Middle frontal gyrus (tissue), 1 donor: Measurements from ENCODE around the gene EXOC2.

ENCODE experiments used
- DNase-seq: peaks from one replicate; pipeline ENCODE4 v3.0.0-alpha.2; 2015; ENCODE audit warnings: low spot score; ENCODE audit errors: extremely low spot score

Gene EXOC2, protein sequence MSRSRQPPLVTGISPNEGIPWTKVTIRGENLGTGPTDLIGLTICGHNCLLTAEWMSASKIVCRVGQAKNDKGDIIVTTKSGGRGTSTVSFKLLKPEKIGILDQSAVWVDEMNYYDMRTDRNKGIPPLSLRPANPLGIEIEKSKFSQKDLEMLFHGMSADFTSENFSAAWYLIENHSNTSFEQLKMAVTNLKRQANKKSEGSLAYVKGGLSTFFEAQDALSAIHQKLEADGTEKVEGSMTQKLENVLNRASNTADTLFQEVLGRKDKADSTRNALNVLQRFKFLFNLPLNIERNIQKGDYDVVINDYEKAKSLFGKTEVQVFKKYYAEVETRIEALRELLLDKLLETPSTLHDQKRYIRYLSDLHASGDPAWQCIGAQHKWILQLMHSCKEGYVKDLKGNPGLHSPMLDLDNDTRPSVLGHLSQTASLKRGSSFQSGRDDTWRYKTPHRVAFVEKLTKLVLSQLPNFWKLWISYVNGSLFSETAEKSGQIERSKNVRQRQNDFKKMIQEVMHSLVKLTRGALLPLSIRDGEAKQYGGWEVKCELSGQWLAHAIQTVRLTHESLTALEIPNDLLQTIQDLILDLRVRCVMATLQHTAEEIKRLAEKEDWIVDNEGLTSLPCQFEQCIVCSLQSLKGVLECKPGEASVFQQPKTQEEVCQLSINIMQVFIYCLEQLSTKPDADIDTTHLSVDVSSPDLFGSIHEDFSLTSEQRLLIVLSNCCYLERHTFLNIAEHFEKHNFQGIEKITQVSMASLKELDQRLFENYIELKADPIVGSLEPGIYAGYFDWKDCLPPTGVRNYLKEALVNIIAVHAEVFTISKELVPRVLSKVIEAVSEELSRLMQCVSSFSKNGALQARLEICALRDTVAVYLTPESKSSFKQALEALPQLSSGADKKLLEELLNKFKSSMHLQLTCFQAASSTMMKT

DNA sequence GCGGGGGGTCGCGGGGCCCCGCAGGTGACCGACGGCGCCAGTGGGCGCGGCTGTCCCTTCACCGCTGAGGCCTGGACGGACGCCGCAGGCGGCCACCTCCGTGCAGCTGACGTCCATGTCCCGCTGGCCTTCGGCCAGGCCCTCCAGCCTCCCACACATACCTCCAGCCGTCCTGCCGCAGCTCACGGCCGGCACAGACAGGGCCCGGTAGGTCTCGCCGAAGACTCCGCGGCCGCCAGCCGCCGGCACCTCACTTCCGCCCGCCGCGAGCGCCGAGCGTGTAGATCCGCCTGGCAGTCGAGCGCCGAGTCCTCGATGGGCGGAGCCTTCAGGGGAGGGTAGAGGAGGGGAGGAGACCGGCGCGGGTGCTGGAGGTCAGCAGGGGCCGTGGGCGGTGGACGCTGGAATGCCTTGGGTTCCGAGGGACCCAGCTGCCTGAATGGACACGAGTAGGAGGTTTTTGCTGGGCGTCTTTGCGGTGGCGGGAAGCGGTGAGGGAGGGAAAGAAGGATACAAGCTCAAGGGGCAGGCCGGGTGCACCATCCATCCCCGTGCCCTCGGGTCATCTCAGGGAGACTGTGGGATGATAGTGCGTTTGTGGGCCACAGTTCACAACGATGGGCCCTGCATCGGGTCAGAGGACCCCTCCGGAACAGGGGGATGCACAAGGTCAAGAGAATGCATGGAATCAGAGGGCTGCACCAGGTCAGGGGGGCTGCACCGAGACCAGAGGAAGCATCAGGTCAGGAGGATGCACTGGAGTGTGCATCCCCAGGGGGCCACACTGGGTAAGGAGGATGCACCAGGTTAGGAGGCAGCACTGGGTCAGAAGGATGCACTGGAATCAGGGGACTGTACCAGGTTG lies at the start of gene EXOC2:
TSS of gene EXOC2 (minus strand) at position 282 of the 865 bp plus-strand sequence. CDS start 55,321 bp downstream, outside the sequence.
- peak; percentile 81 for DNase-seq

DNA sequence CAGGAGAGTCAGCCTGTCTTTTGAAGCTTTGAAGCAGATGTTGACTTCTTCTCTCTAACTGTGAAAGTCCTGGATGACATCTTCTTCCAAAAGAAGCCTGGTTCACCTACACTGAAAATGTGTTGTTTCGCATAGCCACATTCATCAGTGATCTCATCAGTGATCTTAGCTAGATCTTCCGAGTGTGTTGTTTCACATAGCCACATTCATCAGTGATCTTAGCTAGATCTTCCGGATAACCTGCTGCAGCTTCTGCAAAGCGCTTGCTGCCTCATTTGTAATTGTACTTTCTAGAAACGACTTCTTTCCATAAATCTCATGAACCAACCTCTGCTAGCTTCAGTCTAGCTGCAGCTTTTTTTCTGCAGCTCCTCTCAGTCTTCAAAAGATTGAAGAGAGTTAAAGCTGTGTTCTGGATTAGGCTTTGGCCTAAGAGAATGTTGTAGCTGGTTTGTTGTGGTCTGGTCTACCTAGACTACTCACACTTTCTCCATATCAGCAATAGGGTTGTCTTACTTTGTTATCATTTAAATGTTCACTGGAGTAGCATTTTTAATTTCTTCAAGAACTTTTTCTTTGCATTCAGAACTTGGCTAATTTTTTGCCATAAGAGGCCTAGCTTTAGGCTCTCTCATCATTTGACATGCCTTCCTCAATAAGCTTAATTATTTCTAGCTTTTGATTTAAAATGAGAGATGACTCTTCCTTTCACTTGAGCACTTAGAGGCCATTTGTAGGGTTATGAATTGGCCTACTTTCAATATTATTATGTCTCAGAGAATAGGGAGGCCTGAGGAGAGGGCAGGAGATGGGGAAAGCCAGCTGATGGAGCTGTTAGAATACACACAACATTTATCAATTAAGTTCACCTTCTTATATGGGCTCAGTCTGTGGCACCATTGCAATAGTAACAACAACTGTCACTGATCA lies 48.7 kb upstream of the EXOC2 start:
- DNase-seq = no peak

DNA sequence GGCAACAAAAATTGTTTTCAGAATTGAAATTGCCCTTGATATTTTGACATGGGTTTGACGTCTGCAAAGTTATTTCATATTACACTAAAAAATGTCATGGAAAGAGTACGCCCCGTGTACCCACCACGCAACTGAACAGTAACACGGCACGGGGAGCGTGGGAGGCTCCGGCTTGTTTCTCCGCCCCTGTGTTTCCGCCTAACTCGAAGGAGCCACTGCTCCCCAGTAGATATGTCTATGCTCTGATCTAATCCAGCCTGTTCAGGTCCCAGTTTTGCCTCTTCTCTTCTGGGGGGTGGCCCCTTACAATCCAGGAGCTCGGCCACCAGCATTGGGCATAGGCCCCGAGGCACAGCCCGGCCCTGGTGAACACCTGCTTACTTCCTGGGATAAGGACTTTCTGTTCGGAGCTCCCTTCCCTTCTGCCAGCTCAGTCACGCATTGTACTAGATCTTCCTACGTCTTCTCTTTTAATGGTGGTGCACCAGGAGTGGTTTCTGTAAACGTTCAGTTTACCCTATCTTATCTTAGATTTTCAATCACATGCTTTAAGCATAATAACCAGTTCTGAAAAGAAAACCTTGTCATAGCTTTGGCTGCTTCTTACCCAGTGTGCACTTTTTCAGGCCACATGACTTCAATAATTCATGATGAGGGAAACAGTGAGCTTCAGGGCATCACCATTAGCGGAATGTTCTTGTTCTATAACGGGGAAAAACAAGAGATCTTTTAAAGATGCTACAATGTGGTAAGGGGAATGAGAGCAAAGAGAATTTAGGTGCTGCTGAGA lies 43.9 kb upstream of the EXOC2 start:
- DNase-seq = no peak

DNA sequence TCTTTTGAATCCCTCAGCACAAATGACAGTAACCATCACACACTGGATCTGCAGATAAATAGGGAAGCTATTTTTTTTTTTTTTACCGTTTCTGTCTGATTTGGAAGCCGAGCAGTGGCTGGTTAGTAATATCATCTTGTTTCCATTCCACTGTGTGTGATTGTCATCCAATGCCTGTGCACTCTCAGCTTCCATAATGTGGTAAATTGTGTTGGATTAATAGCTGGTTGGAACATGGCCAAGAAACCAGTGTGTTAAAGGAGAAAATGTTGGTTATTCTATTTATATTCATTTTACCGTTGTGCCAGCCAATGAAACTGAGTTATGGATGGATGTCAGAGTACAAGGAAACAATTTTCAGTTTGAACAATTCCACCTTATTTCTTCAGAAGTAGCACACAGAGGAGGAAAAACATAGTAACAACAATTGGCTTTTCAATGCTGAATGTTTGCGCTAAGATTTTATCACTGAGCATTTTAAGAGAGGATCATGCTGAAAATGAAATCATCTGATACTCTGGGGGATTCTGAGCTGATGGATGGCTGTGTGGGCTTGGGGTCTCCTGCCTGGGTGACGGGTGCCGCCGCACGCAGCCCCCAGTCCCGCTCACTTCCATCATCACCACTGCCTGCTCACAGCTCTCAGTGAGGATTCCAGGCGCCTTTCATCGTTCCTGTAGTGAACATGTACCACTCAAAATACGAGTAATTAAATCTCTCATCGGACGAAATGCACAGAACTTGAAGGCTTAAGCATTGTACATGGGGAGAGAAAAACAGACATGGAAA lies 40.7 kb upstream of the EXOC2 start:
- DNase-seq = no peak

DNA sequence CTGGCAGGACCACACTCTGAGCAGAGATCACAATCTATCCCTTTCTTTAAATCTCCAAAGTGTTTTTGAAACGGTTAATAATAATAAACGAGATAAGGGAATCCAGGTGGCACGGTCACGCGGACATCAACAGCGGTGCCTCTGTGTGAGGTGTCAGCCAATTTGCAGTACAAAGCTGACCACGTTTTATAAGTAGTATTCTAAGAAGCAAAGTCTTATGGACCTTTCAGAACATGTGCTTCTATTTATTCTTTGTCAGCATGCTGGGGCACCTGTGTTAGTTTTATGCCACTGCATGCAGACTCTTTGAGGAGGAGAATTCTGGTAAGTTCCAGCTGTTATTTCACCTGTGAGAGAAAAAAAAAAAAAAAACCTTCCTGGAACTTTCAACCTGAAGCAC lies 39.0 kb upstream of the EXOC2 start:
- no peak for DNase-seq

DNA sequence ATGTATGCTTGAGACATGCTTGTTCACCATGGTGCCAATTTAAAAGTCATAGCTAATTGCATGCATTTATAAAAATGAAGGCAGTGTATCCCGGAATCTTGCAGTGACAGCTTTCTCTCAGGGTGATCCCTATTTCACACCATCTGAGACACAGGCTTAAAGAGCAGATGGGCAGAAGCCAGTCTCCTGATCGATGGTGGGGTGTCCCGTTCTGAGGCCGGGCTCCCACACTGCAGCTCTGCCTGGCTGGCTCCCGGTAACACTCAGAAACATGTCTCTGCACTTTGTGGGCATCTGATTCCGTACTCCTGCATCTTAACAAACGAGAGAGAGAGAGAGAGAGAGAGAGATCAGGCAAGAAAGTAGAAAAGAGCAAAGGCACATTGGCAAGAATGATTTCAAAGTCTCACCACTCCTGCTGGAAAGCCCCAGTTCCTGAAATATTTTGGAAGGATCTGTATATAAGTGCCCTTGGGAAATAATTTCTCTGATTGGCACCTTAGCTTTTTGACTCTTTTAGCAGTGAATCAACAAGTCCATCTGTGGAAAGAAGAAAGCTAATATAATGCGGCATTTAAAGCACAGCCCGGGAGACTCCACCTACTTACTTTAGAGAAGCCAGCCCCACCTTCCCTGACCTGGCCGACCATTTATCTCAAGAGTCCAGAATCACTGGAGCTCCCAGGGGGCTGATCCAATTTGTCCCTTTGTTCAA lies 36.8 kb upstream of the EXOC2 start:
- no peak for DNase-seq

DNA sequence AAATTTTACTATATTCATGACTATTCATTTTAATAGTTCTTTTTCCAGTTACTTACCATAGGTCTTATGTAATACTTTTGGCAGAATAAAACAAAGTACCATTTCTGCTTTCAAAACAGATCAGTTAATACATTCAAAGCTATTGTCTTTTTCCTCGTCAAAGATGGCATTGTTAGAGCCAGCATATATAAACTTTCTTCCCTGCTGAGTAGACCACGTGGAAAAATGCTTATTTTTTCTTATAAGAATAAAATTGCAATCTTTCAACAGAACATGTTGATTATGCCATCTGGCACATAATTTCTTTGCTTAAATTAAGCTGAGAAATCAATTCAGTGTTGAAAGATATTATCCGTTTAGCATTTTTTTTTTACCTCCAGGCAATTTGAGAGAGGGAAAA lies 34.9 kb upstream of the EXOC2 start:
- DNase-seq = no peak

DNA sequence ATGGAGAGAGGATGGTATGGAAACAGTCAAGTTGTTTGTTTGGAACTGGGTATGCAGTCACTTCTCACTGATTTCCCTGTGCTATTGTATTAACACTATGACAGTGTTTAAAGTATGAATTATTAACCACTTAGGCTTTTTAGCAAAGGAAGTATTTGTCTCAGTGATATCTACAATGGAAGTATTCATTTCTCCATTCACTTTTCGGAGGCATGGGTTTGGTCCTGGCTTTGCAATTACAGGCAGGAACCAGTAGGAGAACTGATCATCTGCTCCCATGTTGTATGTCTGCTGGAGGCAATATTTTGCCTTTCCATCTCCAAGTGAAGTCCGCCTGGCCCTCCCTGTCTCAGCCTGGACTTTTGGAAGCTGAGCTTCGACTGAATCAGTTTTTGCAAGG lies 30.6 kb upstream of the EXOC2 start:
- no peak for DNase-seq

DNA sequence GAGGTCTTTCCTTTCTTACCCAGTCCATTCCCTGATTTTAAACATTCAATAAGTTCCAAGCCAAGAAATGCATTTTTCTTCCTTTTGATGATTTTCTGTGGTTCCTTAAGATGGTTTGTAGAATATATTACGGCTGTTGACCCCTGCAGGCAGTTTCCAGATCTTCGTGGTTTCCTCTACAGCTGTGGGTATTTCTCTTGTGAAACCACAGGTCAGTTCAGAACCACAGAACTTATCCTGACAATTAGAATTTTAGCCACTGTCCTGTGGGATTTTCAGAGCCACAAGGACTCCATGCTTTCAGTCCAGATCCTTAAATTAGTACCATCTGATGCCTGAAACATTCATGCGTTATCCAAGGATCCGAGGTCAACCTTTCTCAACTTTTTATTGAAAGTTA lies 29.7 kb upstream of the EXOC2 start:
- no peak for DNase-seq

DNA sequence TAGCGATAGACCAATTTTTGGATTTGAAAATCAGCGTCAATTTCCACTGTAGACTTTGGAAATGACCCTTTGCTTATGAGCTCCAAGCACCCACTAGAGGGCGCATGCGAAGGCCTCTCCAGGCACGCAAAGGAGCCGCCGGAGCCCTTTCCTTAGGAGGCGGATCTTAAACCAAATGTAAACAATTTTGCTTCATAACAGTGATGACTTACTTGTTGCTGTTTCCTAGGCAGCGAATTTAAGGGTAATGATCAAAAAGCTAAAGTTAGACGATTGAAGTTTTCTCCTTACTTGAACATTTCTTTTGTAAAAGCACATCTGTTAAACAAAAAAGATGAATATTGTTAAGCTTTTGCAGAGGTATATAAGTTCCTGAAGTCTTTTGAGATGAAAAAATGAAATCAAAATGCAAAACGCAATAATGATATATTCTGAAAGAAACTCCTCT lies 29.2 kb upstream of the EXOC2 start:
- DNase-seq = peak; percentile 31

DNA sequence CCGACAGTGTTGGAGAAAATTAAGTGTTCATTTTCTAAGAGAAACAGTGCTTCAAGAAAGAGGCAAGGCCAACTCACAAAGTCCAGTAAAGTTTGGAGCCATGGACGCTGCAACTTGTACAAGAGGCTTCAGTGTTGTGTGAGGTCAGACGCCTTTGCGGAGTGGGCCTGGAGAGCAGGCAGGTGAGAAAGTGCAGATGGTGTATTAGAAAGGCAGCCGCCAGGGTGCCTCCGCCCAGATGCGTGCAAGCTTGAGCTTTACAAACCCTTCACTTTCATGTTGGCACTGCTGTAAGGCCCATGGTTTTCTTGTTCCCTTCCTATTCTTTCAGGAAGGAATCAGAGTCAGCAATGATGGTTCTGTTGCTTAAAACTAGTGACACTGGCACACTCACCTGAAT lies 25.4 kb upstream of the EXOC2 start:
- DNase-seq = no peak

DNA sequence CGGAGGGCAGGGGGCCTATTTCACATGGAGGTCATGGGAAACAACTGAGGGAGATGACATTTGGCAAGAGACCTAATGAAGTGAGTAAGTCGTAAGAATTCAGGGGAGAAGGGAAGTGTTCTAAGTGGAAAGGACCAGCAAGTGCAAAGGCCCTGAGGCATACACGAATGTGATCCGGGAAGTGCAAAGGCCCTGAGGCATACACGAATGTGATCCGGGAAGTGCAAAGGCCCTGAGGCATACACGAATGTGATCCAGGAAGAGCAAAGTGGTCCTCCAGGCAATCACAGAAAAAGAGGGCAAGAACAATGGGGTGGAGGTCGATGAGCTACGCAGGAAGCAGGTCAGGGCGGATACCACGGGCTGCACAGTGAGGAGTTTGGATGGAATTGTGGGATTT lies 24.2 kb upstream of the EXOC2 start:
- no peak for DNase-seq

DNA sequence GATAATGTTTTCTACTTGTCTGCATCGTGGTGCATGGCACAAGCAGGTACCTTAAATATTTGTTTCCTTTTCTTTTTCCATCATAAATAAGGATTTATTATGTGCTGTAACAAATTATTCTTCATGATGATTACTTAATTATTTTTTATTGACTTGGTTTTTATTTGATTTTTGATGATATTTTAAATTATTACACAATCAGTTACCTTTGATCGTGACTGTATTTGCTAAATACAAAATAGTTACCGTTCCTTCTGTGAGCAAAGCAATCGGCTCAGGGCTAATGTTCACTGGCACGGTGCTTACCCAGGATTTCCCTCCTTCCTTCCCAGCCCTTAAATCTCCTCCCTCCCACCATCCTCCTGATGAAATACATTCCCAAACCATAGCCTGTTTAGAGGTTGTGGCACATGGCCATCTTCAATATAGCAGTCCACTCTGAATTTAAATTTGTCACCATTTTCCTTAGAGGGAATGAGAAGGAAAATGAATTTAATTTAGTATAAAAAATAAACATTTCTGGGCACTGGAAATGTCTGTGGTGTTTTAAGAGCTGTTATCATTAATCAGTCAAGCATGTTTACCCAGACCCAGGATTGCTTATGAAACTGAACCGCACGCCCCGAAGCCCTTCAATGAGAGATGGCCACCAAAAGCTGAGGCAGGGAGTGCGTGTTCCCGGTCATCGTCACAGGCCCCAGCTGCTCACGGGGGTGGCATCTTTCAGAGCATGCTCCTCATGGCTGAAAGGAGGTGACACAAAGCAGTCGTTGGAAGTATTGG lies 23.0 kb upstream of the EXOC2 start:
- no peak for DNase-seq

DNA sequence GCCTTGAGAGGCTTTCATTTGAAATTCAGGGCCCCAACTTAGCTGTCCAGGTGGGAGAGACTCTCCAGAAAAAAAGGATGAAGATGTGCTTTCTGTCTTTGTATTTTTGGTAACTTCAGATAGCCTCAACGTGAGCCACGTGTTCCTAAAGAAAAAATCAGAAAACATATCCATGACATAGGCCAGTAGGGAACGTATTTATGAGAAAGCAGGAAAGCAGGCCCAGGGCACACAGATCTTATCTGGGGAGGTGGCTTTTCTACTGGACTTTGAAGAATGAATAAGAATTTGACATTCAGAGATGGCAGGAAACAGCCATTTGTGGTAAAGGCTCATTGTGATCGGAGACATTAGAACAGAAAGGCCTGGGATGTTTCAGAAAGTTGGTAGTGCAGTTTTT lies 21.2 kb upstream of the EXOC2 start:
- no peak for DNase-seq

DNA sequence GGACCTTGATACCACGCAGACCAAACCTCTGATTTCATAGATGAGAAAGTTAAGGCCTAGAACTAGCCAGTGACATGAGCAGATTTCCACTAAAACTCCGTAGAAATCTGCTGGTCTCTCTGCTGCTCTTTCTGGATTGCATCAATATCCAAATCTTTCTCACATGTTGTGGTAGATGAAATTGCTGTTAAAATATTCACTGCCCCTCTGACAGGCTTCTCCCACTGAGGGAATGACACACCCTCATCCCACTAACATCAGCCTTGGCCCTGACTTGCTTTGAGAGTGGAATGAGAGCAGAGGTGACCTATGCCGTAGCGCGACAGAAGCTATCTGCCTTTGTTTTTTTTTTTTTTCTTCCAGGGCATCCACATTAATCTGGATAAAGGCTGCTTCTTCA lies 20.4 kb upstream of the EXOC2 start:
- no peak for DNase-seq

DNA sequence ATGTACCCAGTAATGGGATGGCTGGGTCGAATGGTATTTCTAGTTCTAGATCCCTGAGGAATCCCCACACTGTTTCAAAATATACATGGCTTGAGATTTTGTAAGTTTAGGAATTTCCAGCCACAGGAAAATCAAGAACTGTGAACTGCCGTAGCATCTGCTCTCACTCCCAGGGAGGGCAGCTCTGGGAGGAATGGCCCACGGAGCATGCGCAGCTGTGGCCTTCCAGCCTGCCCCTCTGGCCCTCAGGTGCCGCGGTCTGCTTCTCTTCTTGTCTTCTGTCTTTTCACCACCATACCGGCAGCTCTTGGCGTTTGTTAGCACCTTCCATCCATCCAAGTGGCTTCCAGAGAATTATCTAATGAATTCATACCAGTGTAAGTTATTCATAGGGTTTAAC lies 19.9 kb upstream of the EXOC2 start:
- no peak for DNase-seq

DNA sequence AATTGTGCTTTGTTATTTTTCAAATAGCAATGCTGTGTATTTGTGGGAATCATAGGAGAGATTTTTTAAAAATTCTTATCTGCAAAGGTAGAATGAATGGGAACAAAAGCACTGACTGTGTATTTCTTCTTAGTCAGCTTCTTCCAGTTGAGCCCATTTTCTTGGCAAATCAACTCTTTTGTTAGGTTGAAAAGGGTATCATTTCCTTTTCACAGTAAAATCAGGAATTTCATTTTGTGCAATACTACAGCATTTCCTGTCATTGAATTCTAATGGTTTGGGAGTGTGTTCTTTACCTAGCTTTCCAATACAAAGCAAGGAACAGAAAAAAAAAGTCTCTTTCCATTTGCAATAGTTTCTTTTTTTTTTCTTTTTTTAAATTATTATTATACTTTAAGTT lies 19.0 kb upstream of the EXOC2 start:
- no peak for DNase-seq
